MM.1S (cell line): ENCODE data around the gene CHCHD6.

Experiments
- EZH2 ChIP-seq: fragments of 300-600 bp; sonication (generic); optimal IDR thresholded peaks from 2 replicates; pipeline ENCODE3; 2017; ENCODE audit warnings: low read depth, mild to moderate bottlenecking, antibody characterized with exemption, low read length, mixed read lengths
- TF ChIP-seq, protein P1 (sequence below): fragments of 300-600 bp; sonication (generic); IDR thresholded peaks from 2 replicates; pipeline ENCODE4 v1.5.1; 2016; ENCODE audit warnings: antibody characterized with exemption, low read length, mixed read lengths

DNA sequence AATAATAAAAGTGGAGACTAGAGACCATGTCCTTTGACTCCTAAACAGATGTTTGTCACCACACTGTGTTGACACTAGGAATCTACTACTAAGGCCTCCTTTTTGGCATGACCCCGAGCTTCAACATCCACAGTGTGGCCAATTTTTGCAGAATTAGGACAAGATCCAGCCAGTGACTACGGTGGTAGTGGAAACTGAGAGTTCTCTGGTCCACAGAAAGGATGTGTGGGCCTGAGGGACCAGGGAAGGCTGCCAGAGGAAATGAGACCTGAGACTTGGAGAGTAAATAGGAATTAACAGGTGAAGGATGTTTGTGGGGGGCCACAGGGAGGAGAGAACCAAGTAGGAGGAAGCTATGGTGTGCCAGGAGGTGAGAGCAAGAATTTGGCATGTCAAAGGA lies 122.7 kb downstream of the CHCHD6 start:
- TF ChIP-seq, protein P1, sequence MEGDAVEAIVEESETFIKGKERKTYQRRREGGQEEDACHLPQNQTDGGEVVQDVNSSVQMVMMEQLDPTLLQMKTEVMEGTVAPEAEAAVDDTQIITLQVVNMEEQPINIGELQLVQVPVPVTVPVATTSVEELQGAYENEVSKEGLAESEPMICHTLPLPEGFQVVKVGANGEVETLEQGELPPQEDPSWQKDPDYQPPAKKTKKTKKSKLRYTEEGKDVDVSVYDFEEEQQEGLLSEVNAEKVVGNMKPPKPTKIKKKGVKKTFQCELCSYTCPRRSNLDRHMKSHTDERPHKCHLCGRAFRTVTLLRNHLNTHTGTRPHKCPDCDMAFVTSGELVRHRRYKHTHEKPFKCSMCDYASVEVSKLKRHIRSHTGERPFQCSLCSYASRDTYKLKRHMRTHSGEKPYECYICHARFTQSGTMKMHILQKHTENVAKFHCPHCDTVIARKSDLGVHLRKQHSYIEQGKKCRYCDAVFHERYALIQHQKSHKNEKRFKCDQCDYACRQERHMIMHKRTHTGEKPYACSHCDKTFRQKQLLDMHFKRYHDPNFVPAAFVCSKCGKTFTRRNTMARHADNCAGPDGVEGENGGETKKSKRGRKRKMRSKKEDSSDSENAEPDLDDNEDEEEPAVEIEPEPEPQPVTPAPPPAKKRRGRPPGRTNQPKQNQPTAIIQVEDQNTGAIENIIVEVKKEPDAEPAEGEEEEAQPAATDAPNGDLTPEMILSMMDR: no peak
- TF ChIP-seq EZH2: no peak
